GM18499 (cell line): Measurements from ENCODE around the gene KCTD2.
"Not testable (repeated sequence)": the region's sequence is repeated elsewhere in the genome, so short reads cannot be mapped to it uniquely, and the experiment has no call there.

Experiments used
- ATAC-seq: cut with Tn5 transposase; IDR thresholded peaks from one replicate; pipeline ENCODE4 v1.9.1; 2021; ENCODE audit warnings: moderate number of reproducible peaks; ENCODE audit not compliant: insufficient read depth, unreplicated experiment

The KCTD2 gene

GRCh38 chr17:75046407-75047289 lies at the start of gene KCTD2, which contains the start of gene ATP5PD:
TSS of gene KCTD2 (plus strand) at chr17:75047225. CDS start at chr17:75047251, 26 bp downstream.
TSS of gene ATP5PD (minus strand) at chr17:75046969. CDS start at chr17:75042650, 4,319 bp downstream.
- peak; percentile 92 for ATAC-seq

GRCh38 chr17:74998783-74999182 lies 48.2 kb upstream of the KCTD2 start:
- no peak for ATAC-seq

GRCh38 chr17:74999523-74999922 lies 47.5 kb upstream of the KCTD2 start:
- no peak for ATAC-seq

GRCh38 chr17:75001915-75002843 lies 44.8 kb upstream of the KCTD2 start:
- no peak for ATAC-seq

- ATAC-seq: no peak
Observed at GRCh38 chr17:75003070-75003956, 43.7 kb upstream of the KCTD2 start.

- no peak for ATAC-seq
Observed at GRCh38 chr17:75003957-75004355, 43.1 kb upstream of the KCTD2 start.

- ATAC-seq: no peak
Observed at GRCh38 chr17:75004371-75004770, 42.7 kb upstream of the KCTD2 start.

GRCh38 chr17:75005291-75005690 lies 41.7 kb upstream of the KCTD2 start:
- no peak for ATAC-seq

- not testable (repeated sequence) for ATAC-seq
Observed at GRCh38 chr17:75006084-75006483, 40.9 kb upstream of the KCTD2 start.

- ATAC-seq: no peak
Observed at GRCh38 chr17:75006653-75007052, 40.4 kb upstream of the KCTD2 start.

- no peak for ATAC-seq
Observed at GRCh38 chr17:75008373-75008772, 38.7 kb upstream of the KCTD2 start.

- no peak for ATAC-seq
Observed at GRCh38 chr17:75009139-75009724, 37.8 kb upstream of the KCTD2 start.

GRCh38 chr17:75010683-75011400 lies 36.2 kb upstream of the KCTD2 start:
- ATAC-seq: no peak

- no peak for ATAC-seq
Observed at GRCh38 chr17:75011401-75012095, 35.5 kb upstream of the KCTD2 start.

GRCh38 chr17:75012096-75012345 lies 35.0 kb upstream of the KCTD2 start:
- ATAC-seq: no peak

- ATAC-seq: no peak
Observed at GRCh38 chr17:75012346-75013091, 34.5 kb upstream of the KCTD2 start, which contains the start of gene MRPL58. TSS of gene MRPL58 (plus strand) at chr17:75012670. CDS start at chr17:75012687, 17 bp downstream.

GRCh38 chr17:75013092-75013559 lies 33.9 kb upstream of the KCTD2 start:
- no peak for ATAC-seq

- ATAC-seq: no peak
Observed at GRCh38 chr17:75019146-75019545, 27.9 kb upstream of the KCTD2 start.
